IMR-90 (cell line): ENCODE measurements around the gene PPFIA2. TPM values are rescaled to one million over a fixed set of nuclear protein-coding genes. Genes with fewer than 3 reads are reported as not detected.

Experiments used
- ATAC-seq: fragments of 200-7000 bp; cut with Tn5 transposase; 2 replicates; pipeline ENCODE4 v1.9.1; 2020; ENCODE audit warnings: low read depth, mild to moderate bottlenecking, moderate library complexity
- BruUV-seq: library from RNA; stranded (reverse); fragments of 400-500 nt; replicated peaks from 2 replicates; lab custom pipeline; 2021; lab: Mats Ljungman, UMichigan
- CTCF ChIA-PET: fragments of 300-600 bp; formaldehyde crosslinking; extraction: SDS; loops from one replicate; lab custom pipeline; 2021; ENCODE audit warnings: antibody characterized with exemption; lab: Yijun Ruan, JAX
- POLR2A ChIA-PET: fragments of 300-600 bp; sonication (Branson Sonifier 250); formaldehyde crosslinking; loops from one replicate; lab custom pipeline; 2022; ENCODE audit warnings: antibody characterized with exemption; ENCODE audit not compliant: unreplicated experiment; lab: Charles Lee
- DNase-seq: peaks from one replicate; pipeline ENCODE4 v3.0.0; 2013
- H2AFZ ChIP-seq: replicated peaks from 2 replicates; pipeline ENCODE3; 2013; ENCODE audit warnings: low read length, mild to moderate bottlenecking; ENCODE audit not compliant: poor library complexity
- H2AK5ac ChIP-seq: 2 replicates; pipeline ENCODE4 v1.6.1; 2013; ENCODE audit warnings: low read depth, low read length, inconsistent platforms
- H2AK9ac ChIP-seq: replicated peaks from 2 replicates; pipeline ENCODE3; 2013; ENCODE audit warnings: mild to moderate bottlenecking, low read depth, low read length, moderate library complexity; ENCODE audit not compliant: poor library complexity
- H2BK120ac ChIP-seq: 2 replicates; pipeline ENCODE4 v1.6.1; 2013; ENCODE audit warnings: low read depth, low read length, inconsistent platforms
- H2BK15ac ChIP-seq: 3 replicates; pipeline ENCODE4 v1.6.1; 2013; ENCODE audit warnings: low read depth, low read length, inconsistent platforms
- H2BK20ac ChIP-seq: 2 replicates; pipeline ENCODE4 v1.6.1; 2013; ENCODE audit warnings: low read depth, mild to moderate bottlenecking, inconsistent platforms, low read length, moderate library complexity
- H2BK5ac ChIP-seq: 2 replicates; pipeline ENCODE4 v1.6.1; 2013; ENCODE audit warnings: mild to moderate bottlenecking, low read depth, low read length, inconsistent platforms; ENCODE audit not compliant: poor library complexity, severe bottlenecking
- H3K14ac ChIP-seq: replicated peaks from 2 replicates; pipeline ENCODE4 v1.6.1; 2013; ENCODE audit warnings: low read depth, low read length, inconsistent platforms
- H3K18ac ChIP-seq: 2 replicates; pipeline ENCODE4 v1.6.1; 2013; ENCODE audit warnings: low read depth, low read length, control low read depth
- H3K23ac ChIP-seq: 2 replicates; pipeline ENCODE4 v1.6.1; 2013; ENCODE audit warnings: low read depth, low read length, inconsistent platforms
- H3K27ac ChIP-seq: 2 replicates; pipeline ENCODE4 v1.5.1; 2013; ENCODE audit warnings: mild to moderate bottlenecking, control low read depth, low read length; ENCODE audit not compliant: insufficient read depth
- H3K27me3 ChIP-seq: 2 replicates; pipeline ENCODE4 v1.6.1; 2013; ENCODE audit warnings: low read length; ENCODE audit not compliant: control insufficient read depth, insufficient read depth
- H3K36me3 ChIP-seq: 2 replicates; pipeline ENCODE4 v1.6.1; 2013; ENCODE audit warnings: low read length, mixed read lengths; ENCODE audit not compliant: control insufficient read depth, insufficient read depth
- H3K4ac ChIP-seq: 2 replicates; pipeline ENCODE4 v1.6.1; 2013; ENCODE audit warnings: low read depth, low read length, inconsistent platforms
- H3K4me1 ChIP-seq: 2 replicates; pipeline ENCODE4 v1.6.1; 2013; ENCODE audit warnings: low read length, mixed read lengths; ENCODE audit not compliant: control insufficient read depth, insufficient read depth
- H3K4me2 ChIP-seq: 2 replicates; pipeline ENCODE4 v1.6.1; 2013; ENCODE audit warnings: low read depth, mild to moderate bottlenecking, control low read depth, low read length, moderate library complexity
- H3K4me3 ChIP-seq: 2 replicates; pipeline ENCODE4 v1.5.1; 2013; ENCODE audit warnings: low read depth, mild to moderate bottlenecking, control low read depth, low read length, moderate library complexity; ENCODE audit not compliant: insufficient read depth
- H3K56ac ChIP-seq: 2 replicates; pipeline ENCODE4 v1.6.1; 2013; ENCODE audit warnings: low read length, inconsistent platforms; ENCODE audit not compliant: insufficient read depth; ENCODE audit errors: extremely low read depth
- H3K79me1 ChIP-seq, 2 experiments: 2 replicates each; pipeline ENCODE4 v1.6.1; 2013; ENCODE audit warnings: low read length in 2 of 2, inconsistent platforms in 1 of 2, low read depth in 1 of 2
- H3K9ac ChIP-seq: 2 replicates; pipeline ENCODE4 v1.6.1; 2013; ENCODE audit warnings: low read depth, low read length, control low read depth
- H3K9me1 ChIP-seq: 2 replicates; pipeline ENCODE4 v1.6.1; 2013; ENCODE audit warnings: low read length, inconsistent platforms; ENCODE audit not compliant: insufficient read depth
- H3K9me3 ChIP-seq: 2 replicates; pipeline ENCODE4 v1.6.1; 2013; ENCODE audit warnings: low read length; ENCODE audit not compliant: control insufficient read depth, insufficient read depth
- H4K20me1 ChIP-seq: 2 replicates; pipeline ENCODE4 v1.6.1; 2013; ENCODE audit warnings: low read length, inconsistent platforms; ENCODE audit not compliant: insufficient read depth
- H4K5ac ChIP-seq: 2 replicates; pipeline ENCODE4 v1.6.1; 2013; ENCODE audit warnings: mild to moderate bottlenecking, low read depth, low read length, control low read depth
- H4K8ac ChIP-seq, 2 experiments: 2 replicates each; pipeline ENCODE4 v1.6.1; 2013; ENCODE audit warnings: low read depth in 2 of 2, low read length in 2 of 2, control low read depth in 1 of 2, inconsistent platforms in 1 of 2
- H4K91ac ChIP-seq: 2 replicates; pipeline ENCODE4 v1.6.1; 2013; ENCODE audit warnings: low read depth, low read length, inconsistent platforms; ENCODE audit not compliant: insufficient read depth
- BHLHE40 ChIP-seq: fragments of 150-350 bp; IDR thresholded peaks from 2 replicates; pipeline ENCODE4 v1.6.1; 2016; ENCODE audit warnings: mild to moderate bottlenecking, low read depth, low read length
- CEBPB ChIP-seq: IDR thresholded peaks from 2 replicates; pipeline ENCODE4 v1.6.1; 2012; ENCODE audit warnings: low read depth, low read length, improper control_type of control experiment
- CHD1 ChIP-seq: IDR thresholded peaks from 2 replicates; pipeline ENCODE4 v1.6.1; 2012; ENCODE audit warnings: low read depth, low read length, improper control_type of control experiment
- CTCF ChIP-seq: conservative IDR thresholded peaks from 2 replicates; pipeline ENCODE4 v1.5.1; 2012; ENCODE audit warnings: mild to moderate bottlenecking, low read depth, low read length, improper control_type of control experiment
- ELK1 ChIP-seq: fragments of 150-350 bp; IDR thresholded peaks from 2 replicates; pipeline ENCODE4 v1.6.1; 2016; ENCODE audit warnings: low read depth, mild to moderate bottlenecking, low read length, moderate library complexity, borderline replicate concordance
- FOS ChIP-seq: fragments of 150-350 bp; IDR thresholded peaks from 2 replicates; pipeline ENCODE4 v1.6.1; 2016; ENCODE audit warnings: low read depth, low read length
- MAFK ChIP-seq: IDR thresholded peaks from 2 replicates; pipeline ENCODE4 v1.6.1; 2012; ENCODE audit warnings: low read depth, low read length, improper control_type of control experiment
- MAZ ChIP-seq: IDR thresholded peaks from 2 replicates; pipeline ENCODE4 v1.6.1; 2012; ENCODE audit warnings: low read depth, mild to moderate bottlenecking, low read length, improper control_type of control experiment, moderate library complexity, borderline replicate concordance
- MXI1 ChIP-seq: IDR thresholded peaks from 2 replicates; pipeline ENCODE4 v1.6.1; 2012; ENCODE audit warnings: low read depth, mild to moderate bottlenecking, low read length, moderate library complexity, borderline replicate concordance
- NFE2L2 ChIP-seq: fragments of 150-350 bp; IDR thresholded peaks from 2 replicates; pipeline ENCODE4 v1.6.1; 2016; ENCODE audit warnings: low read depth, mild to moderate bottlenecking, low read length
- POLR2A ChIP-seq: IDR thresholded peaks from 2 replicates; pipeline ENCODE4 v1.6.1; 2012; ENCODE audit warnings: mild to moderate bottlenecking, low read depth, low read length
- RAD21 ChIP-seq: IDR thresholded peaks from 2 replicates; pipeline ENCODE4 v1.6.1; 2012; ENCODE audit warnings: low read length, improper control_type of control experiment
- RCOR1 ChIP-seq: IDR thresholded peaks from 2 replicates; pipeline ENCODE4 v1.6.1; 2012; ENCODE audit warnings: mild to moderate bottlenecking, low read length, improper control_type of control experiment; ENCODE audit not compliant: insufficient replicate concordance
- RFX5 ChIP-seq: IDR thresholded peaks from 2 replicates; pipeline ENCODE4 v1.8.0; 2012; ENCODE audit warnings: low read depth, mild to moderate bottlenecking, low read length, moderate library complexity
- SMC3 ChIP-seq: fragments of 150-350 bp; IDR thresholded peaks from 2 replicates; pipeline ENCODE4 v1.6.1; 2016; ENCODE audit warnings: low read depth, mild to moderate bottlenecking, antibody characterized with exemption, low read length, moderate library complexity
- USF2 ChIP-seq: fragments of 150-350 bp; IDR thresholded peaks from 2 replicates; pipeline ENCODE4 v1.6.1; 2017; ENCODE audit warnings: mild to moderate bottlenecking, antibody characterized with exemption, low read length, low read depth
- whole genome bisulfite sequencing, 2 experiments: methylation state at CpG; one replicate each; pipeline versions ENCODE4 v1.1.5 to v1.1.7; 2013; ENCODE audit warnings: missing lambda C conversion rate in 2 of 2; ENCODE audit not compliant: insufficient read length in 1 of 2; ENCODE audit errors: extremely low coverage in 2 of 2; 5-methylcytosine and 5-hydroxymethylcytosine counted together
- dilution Hi-C: fragments of 300-500 bp; cut with HindIII; formaldehyde crosslinking; loops from one replicate; pipeline ENCODE4 v1.14.3; 2018; ENCODE audit warnings: low sequenced_read_pairs; ENCODE audit not compliant: unreplicated experiment
- in situ Hi-C: fragments of 300-500 bp; cut with MboI; formaldehyde crosslinking; loops from 3 replicates; pipeline ENCODE4 v1.14.3; 2019; ENCODE audit warnings: low sequenced_read_pairs, inconsistent platforms, mixed read lengths
- intact Hi-C: fragments of 100-400 bp; cut with micrococcal nuclease; formaldehyde crosslinking; loops from 2 replicates; pipeline ENCODE4 v1.10.0; 2022
- polyA plus RNA-seq, 3 experiments: library from polyadenylated mRNA; depleted of rRNA; stranded (reverse); fragments of >200 nt; gene quantifications; 2 replicates each; pipeline ENCODE4 v1.2.3, GENCODE V29; 2012; ENCODE audit warnings: low replicate concordance in 1 of 3
- total RNA-seq: library from RNA; depleted of rRNA; stranded (reverse); fragments of >200 nt; gene quantifications from 2 replicates; pipeline ENCODE4 v1.2.3, GENCODE V29; 2012

The PPFIA2 gene
- total and polyA plus RNA-seq, 2 of the 4 experiments (the other 2 are of a cell fraction) = 0.29 to 1.3 TPM

GRCh38 chr12:81778719-81779118 is 19.6 kb upstream of the PPFIA2 start:
- no peak overlapping the region for H4K91ac ChIP-seq
- H3K23ac ChIP-seq = no peak overlapping the region
- no peak overlapping the region for H4K8ac ChIP-seq
- TF ChIP-seq FOS = no peak
- TF ChIP-seq MAFK = no peak
- TF ChIP-seq USF2 = no peak
- no peak for TF ChIP-seq RCOR1
- TF ChIP-seq CTCF = no peak
- no peak for TF ChIP-seq RAD21
- TF ChIP-seq ELK1 = no peak
- TF ChIP-seq POLR2A = no peak
- TF ChIP-seq BHLHE40 = no peak
- no peak for TF ChIP-seq RFX5
- TF ChIP-seq CHD1 = no peak
- TF ChIP-seq MXI1 = no peak
- no peak for TF ChIP-seq CEBPB
- no peak for TF ChIP-seq SMC3
- no peak for TF ChIP-seq MAZ
- TF ChIP-seq NFE2L2 = no peak
- intact Hi-C loops (no loop called here), in situ Hi-C loops (no loop called here), dilution Hi-C loops (no loop called here)
- no TSS peak for BruUV-seq
- H2AK5ac ChIP-seq = no peak overlapping the region
- H3K27ac ChIP-seq = no peak overlapping the region
- H3K4me2 ChIP-seq = no peak overlapping the region
- ChIA-PET POLR2A (no interaction called here), CTCF (interaction anchor here (0.7 kb wide), 1 partner anchor 102 kb away, joined by 4 read pairs; no protein-coding TSS in a partner anchor)
- no peak overlapping the region for H3K14ac ChIP-seq
- no peaks in the 10 kb centered on the region for H3K9me1 ChIP-seq
- no peak overlapping the region for H2BK20ac ChIP-seq
- H3K9me3 ChIP-seq = no peaks in the 10 kb centered on the region; the same call in 1 of the 2 replicates
- no peaks in the 10 kb centered on the region for H3K79me1 ChIP-seq
- H2AK9ac ChIP-seq = no peak overlapping the region
- H2BK120ac ChIP-seq = no peak overlapping the region
- no peaks in the 10 kb centered on the region for H3K4me1 ChIP-seq
- ATAC-seq (no peak), DNase-seq (no peak)
- H3K27me3 ChIP-seq = no peaks in the 10 kb centered on the region
- no peaks in the 10 kb centered on the region for H3K36me3 ChIP-seq
- no peak overlapping the region for H2BK5ac ChIP-seq
- H3K4ac ChIP-seq = no peak overlapping the region
- no peak overlapping the region for H3K4me3 ChIP-seq
- no peak overlapping the region for H4K5ac ChIP-seq
- H2AFZ ChIP-seq = no peak overlapping the region
- H3K18ac ChIP-seq = no peak overlapping the region
- H2BK15ac ChIP-seq = no peak overlapping the region
- no peaks in the 10 kb centered on the region for H4K20me1 ChIP-seq
- no CpG with 5 or more reads among the region's 2 CpGs for WGBS, 2 experiments
- no peak overlapping the region for H3K9ac ChIP-seq
- H3K56ac ChIP-seq = no peak overlapping the region
